Smooth muscle cell of the brain vasculature (primary cell): Measurements from ENCODE around the gene BAZ1B.
"Not testable (repeated sequence)": the region's sequence is repeated elsewhere in the genome, so short reads cannot be mapped to it uniquely, and the experiment has no call there.

Experiments used
- DNase-seq: peaks from one replicate; pipeline ENCODE4 v3.0.0-alpha.2; 2012; ENCODE audit warnings: low read depth, low spot score

The BAZ1B gene

DNA sequence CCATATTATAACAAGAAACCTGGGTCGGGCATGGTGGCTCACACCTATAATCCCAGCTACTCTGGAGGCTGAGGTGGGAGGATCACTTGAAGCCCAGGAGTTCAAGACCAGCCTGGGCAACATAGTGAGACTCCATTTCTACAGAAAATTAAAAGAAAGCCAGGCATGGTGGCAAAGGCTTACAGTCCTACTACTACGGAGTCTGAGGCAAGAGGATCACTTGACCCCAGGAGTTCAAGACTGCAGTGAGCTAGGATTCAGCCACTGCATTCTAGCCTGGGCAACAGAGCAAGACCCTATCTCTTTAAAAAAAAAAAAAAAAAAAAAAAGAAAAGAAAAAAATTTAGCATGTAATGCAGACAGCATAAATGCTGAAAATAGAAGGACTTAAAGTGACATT is 16.4 kb upstream of the BAZ1B start:
- DNase-seq, result not testable (repeated sequence)

GRCh38 chr7:73537051-73537450 is 15.0 kb upstream of the BAZ1B start:
- DNase-seq, result no peak

DNA sequence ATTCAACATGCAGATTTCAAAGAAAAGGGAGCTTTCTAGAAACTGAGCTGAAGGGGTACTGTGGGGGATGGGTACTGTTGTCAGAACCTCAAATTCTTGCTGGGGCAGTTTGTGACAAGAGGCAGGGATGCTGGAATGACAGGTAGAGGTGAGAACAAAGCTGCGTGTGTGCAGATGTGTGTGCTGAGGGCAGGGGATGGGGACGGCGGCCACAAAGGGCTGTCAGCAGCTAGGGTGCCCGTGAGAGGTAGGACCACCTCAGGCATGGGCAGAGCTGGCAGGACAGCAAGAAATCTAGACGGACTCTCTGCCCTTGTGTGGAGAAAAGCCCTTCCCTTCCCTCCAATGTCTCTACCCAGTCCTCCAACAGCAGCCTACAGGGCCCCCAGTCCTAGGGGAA is 14.4 kb upstream of the BAZ1B start:
- no peak for DNase-seq

DNA sequence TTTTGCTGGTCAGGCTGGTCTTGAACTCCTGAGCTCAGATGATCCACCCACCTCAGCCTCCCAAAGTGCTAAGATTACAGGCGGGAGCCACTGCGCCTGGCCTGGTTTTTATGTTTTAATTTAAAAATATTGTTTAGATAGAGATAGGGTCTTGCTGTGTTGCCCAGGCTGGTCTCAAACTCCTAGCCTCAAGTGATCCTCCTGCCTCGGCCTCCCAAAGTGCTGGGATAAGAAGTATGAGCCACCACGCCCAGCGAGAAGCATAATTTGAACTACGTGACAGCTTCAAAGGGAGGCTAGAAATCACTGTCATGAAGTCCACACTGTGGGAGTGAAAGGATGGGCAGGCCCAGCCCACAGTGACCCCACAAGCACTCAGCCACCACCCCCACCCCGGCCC is 13.8 kb upstream of the BAZ1B start:
- not testable (repeated sequence) for DNase-seq

- DNase-seq, result no peak
These were observed 11.6 kb upstream of the BAZ1B start for GRCh38 chr7:73533742-73534141.

DNA sequence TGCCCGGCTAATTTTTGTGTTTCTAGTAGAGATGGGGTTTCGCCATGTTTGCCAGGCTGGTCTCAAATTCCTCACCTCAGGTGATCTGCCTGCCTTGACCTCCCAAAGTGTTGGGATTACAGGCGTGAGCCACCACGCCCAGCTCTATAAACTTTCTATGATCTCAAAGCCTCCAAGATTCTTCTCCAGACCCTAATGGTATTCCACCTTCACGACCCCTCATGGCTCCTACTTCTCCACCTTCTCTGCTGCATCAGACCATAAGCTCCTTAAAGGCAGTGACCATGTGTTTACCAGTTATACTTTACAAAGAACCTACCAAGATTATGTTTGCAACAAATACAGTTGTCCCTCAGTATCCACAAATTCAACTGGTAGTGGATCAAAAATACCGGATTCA is 10.1 kb upstream of the BAZ1B start:
- DNase-seq, result no peak

DNA sequence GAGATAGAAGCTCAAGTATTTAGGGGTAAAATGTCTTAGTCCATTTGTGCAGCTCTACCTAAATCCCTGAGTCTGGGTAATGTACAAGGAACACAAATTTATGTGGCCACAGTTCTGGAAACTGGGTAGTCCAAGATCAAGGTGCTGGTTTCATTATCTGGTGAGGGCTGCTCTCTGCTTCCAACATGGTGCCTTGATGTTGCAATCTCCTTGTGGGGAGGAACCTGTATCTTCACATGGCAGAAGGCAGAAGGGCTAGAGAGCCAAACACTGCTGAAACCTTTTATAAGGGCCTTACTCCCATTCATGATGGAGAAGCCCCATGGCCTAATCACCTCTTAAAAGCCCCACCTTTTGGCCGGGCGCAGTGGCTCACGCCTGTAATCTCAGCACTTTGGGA is 8.7 kb upstream of the BAZ1B start:
- no peak for DNase-seq

DNA sequence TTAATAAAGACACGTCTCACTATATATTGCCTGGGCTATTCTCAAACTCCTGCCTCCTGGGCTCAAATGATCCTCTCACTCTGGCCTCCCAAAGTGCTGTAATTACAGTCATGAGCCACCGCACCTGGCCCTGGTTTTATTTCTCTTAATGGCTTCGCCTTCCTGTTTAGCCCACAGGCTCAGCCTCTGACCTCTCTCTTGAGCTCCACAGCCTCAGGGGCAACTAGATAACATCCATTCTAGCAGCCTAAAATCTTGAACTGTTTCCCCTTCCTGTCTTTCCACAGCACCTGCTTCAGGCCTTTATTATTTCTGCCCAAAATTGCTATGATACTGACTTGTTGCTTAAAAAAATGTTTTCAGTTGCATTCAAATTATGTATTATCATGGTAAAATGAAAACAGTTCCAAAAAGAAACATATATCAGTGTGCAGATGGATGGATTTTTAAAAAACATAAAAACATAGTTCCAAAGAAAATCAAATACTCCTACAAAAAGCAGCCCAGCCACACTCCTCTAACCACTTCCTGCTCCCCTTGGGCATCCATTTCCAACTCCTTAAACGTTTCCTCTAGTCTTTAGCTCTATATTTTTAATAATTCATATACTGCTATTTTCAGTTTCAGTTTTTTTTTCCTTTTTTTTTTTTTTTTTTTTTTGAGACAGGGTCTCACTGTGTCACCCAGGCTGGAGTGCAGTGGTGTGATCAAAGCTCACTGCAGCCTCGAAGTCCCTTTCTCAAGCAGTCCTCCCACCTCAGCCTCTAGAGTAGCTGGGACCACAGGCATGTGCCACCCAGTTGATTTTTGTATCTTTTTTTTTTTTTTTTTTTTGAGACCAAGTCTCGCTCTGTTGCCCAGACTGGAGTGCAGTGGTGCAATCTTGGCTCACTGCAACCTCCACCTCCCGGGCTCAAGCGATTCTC is 5.1 kb upstream of the BAZ1B start:
- DNase-seq, result no peak

DNA sequence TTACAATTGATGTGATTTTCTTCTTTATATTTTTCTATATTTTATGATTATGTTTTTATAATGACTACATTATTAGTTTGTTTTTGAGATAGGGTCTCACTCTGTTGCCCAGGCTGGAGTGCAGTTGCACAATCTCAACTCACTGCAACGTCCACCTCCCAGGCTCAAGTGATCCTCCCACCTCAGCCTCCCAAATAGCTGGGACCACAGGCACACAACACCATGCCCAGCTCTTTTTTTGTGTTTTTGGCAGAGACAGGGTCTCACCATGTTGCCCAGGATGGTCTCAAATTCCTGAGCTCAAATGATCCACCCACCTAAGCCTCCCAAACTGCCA is 4.0 kb upstream of the BAZ1B start:
- not testable (repeated sequence) for DNase-seq

DNA sequence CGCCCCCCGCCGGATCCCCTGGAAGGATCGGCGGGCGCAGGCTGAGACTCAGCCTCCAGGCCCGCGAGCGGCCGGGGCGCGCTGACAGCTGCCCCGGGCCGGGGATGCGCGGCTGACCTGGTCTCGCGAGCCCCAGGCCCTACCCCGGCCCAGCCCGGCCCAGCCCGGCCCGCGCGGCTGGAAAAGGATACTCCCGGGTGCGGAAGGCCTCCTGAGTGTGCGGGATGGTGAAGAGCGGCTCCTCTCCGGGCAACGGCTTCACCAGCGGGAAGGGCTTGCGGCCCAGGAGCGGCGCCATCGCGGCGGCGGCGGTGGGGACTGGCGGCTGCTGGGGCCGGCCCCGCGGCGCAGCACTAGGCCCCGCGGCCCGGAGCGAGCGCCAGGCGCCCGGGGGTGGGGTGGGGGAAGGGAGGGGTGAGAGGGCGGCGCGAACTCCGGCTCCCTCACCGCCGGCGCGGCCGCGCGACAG is 423 bp downstream of the BAZ1B start:
- no peak for DNase-seq

GRCh38 chr7:73520673-73521635 is 1.1 kb downstream of the BAZ1B start:
- no peak for DNase-seq

- DNase-seq, result no peak
These were observed 2.0 kb downstream of the BAZ1B start for GRCh38 chr7:73519867-73520672.

- no peak for DNase-seq
These were observed 3.6 kb downstream of the BAZ1B start for GRCh38 chr7:73518470-73518869.

DNA sequence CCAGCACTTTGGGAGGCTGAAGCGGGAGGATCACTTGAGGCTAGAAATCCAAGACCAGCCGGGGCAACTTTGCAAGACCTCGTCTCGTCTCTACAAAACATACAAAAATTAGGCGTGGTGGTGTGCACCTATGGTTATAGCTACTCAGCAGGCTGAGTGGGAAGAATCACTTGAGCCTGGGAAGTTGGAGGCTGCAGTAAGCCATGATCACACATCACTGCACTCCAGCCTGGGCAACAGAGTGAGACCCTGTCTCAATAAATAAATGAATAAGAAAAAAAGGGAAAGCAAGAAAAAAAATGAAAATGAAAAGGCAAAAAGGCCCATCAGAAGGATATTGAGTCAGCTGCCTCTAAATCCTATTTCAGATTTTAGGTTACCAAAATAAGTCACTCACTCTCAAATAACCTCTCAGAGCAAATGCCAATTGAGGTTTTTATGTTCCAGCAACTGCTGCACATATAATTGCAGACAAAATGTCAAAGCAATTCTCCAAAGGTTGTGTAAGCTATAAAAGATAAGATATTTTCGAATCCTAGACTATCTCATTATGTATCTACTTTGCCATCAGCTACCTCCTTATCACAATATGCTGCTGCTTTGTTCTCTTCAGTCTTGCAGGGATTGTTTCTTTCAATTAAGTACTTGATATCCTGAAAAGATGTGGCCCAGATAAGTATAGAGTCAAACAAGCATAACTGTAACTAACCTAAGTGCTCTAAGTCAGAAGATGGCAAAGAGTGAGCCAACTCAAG is 4.7 kb downstream of the BAZ1B start:
- no peak for DNase-seq

- DNase-seq, result no peak
These were observed 6.9 kb downstream of the BAZ1B start for GRCh38 chr7:73515178-73515577.

DNA sequence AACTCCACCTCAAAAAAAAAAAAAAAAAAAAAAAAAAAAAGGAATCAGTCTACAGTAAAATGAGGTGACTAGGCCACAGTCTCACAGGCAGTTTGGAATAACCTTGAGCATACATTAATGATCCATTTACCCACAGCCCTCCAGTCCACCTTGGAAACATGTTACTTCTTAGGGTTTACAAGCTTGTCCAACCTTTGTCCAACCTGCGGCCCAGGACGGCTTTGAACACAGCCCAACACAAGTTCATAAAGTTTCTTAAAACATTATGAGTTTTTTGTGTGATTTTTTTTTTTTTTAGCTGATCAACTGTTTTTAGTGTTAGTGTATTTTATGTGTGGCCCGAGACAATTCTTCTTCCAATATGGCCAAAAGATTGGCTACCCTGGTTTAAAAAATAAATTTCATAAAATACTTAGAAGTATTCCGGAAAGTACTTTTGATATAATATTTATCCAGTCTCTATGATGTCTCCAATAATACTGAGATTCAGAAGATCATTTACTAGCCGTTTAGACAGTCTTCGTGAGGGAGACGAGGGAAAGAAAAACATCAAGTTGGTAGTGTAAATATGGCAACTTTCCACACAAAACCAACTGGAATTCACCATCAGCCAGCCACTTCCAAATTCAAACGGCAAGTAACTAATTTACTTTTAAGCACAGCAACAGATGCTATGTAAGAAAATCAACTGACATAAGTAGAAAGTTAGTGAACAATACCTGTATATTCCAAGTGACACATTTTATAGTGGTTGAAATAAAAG is 9.9 kb downstream of the BAZ1B start:
- DNase-seq, result no peak

DNA sequence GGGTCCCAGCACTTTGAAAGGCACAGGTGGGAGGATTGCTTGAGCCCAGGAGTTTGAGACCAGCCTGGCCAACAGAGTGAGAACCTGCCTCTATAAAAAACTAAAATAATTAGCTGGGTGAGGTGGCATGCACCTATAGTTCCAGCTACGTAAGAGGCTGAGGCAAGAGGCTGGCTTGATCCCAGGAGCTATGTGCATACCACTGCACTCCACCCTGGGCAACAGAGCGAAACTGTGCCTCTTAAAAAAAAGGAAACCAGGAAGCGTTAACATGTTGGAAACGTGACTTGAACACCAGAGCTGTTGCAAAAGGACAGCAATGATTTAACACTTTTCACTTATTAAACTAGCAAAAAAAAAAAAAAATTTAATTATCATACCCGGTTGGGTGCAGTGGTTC is 12.6 kb downstream of the BAZ1B start:
- DNase-seq, result no peak

DNA sequence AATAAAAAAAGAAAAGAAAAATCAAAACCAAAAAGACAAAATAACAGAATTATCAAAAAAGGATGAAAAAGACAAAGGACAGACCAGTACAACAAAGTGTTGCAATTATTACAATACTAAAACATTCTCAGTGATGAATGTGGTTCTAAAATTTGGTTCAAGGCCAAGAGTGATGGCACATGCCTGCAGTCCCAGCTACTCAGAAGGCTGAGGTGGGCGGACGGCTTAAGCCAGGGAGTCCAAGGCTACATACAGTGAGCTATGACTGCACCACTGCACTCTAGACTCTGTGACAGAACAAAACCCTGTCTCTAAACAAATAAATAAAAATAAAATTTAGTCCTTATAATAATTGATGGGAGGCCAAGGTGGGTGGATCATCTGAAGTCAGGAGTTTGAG is 14.5 kb downstream of the BAZ1B start:
- DNase-seq, result no peak

DNA sequence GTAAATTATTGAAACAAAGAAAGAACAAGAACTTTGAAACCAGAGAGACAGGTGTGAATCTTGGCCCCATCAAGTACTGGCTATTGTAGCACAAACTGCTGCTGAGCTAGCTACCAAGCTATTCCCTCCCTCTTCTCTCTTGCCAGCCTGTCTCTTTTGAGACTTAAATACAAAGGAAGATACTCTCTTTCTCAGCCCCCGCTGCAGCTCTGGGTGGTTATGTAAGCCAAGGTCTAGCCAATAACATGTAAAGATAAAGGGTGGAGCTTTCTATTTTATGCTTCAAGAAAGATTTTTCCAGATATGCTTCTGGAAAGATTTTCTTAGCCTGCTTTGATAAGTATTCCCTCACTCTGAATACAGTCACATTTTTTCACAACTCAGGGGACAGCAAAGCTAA is 17.2 kb downstream of the BAZ1B start:
- DNase-seq, result no peak

DNA sequence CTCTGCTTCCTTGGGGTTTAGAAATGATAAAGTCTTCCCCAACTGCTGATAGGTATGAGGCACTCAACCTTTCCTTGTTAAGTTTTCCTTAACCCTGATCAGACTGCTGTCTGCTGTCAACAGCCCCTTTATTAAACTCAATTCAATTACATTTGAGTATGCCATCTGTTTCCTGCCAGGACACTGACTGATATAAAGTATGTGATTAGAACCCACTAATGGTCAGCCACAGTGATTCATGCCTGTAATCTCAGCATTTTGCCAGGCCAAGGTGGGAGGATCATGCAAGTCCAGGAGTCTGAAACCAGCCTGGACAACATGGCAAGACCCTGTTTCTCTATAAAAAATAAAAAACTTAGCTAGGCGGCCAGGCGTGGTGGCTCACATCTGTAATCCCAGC is 18.1 kb downstream of the BAZ1B start:
- DNase-seq, result no peak
